SU-DHL-6 (cell line): ENCODE results near the gene SRPK2.

Experiments
- EZH2phosphoT487 ChIP-seq: fragments of 200-600 bp; sonication (generic), shearing (Covaris generic); conservative IDR thresholded peaks from 2 replicates; pipeline ENCODE4 v1.6.1; 2018; ENCODE audit warnings: mild to moderate bottlenecking, antibody characterized with exemption, low read length, moderate library complexity, mixed read lengths
- TF ChIP-seq, protein P1 (sequence below): fragments of 200-600 bp; sonication (generic); IDR thresholded peaks from one replicate; pipeline ENCODE4 v1.5.1; 2017; ENCODE audit warnings: antibody characterized with exemption, mild to moderate bottlenecking, low read length, moderate library complexity; ENCODE audit not compliant: insufficient read depth, poor library complexity, severe bottlenecking

DNA sequence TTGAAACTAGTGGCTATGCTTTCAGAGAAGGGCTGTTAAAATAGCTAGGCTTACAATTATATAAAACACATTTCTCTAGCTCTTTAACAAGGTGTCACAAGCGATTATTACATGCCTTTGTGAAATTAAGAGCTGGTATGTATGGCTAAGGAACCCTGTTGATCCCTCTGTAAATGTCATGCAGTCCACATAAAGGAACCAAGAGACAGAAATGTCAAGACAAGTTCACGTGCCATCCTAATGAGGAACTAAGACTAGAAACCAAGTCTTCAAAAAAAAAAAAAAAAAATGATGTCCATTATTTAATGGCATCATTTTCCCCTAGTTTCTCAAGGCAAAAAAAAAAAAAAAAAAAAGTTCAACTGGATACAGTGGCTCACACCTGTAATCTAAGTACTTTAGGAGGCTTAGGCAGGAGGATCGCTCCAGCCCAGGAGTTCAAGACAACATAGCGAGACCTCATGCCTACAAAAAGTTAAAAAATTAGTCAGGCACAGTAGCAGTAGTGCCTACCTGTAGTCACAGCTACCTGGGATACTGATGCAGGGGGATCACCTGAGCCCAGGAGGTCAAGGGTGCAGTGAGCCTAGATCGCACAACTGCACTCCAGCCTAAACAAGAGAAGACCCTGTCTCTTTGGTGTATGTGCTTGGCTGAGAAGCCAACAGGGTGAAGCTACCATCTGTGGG is 63.4 kb downstream of the SRPK2 start:
- no peak for TF ChIP-seq EZH2phosphoT487
- TF ChIP-seq, protein P1, sequence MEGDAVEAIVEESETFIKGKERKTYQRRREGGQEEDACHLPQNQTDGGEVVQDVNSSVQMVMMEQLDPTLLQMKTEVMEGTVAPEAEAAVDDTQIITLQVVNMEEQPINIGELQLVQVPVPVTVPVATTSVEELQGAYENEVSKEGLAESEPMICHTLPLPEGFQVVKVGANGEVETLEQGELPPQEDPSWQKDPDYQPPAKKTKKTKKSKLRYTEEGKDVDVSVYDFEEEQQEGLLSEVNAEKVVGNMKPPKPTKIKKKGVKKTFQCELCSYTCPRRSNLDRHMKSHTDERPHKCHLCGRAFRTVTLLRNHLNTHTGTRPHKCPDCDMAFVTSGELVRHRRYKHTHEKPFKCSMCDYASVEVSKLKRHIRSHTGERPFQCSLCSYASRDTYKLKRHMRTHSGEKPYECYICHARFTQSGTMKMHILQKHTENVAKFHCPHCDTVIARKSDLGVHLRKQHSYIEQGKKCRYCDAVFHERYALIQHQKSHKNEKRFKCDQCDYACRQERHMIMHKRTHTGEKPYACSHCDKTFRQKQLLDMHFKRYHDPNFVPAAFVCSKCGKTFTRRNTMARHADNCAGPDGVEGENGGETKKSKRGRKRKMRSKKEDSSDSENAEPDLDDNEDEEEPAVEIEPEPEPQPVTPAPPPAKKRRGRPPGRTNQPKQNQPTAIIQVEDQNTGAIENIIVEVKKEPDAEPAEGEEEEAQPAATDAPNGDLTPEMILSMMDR = no peak
